ENCODE data around the gene TSC2.
"Not testable (repeated sequence)": the region's sequence is repeated elsewhere in the genome, so short reads cannot be mapped to it uniquely, and the experiment has no call there.

TSC2 gene

GRCh38 chr16:2031081-2031577 lies 16.7 kb upstream of the TSC2 start:
- no peak for DNase-seq (ENCODE audit: low read depth)

- DNase-seq (ENCODE audit: low read depth): no peak
These were observed 15.3 kb upstream of the TSC2 start for GRCh38 chr16:2032285-2033056.

GRCh38 chr16:2033057-2033908 lies 14.5 kb upstream of the TSC2 start:
- no peak for DNase-seq (ENCODE audit: low read depth)

GRCh38 chr16:2033909-2034695 lies 13.7 kb upstream of the TSC2 start:
- DNase-seq (ENCODE audit: low read depth): not testable (repeated sequence)

GRCh38 chr16:2034696-2035430 lies 12.9 kb upstream of the TSC2 start:
- DNase-seq (ENCODE audit: low read depth): no peak

GRCh38 chr16:2035431-2036199 lies 12.2 kb upstream of the TSC2 start:
- DNase-seq (ENCODE audit: low read depth): no peak

GRCh38 chr16:2036200-2036966 lies 11.4 kb upstream of the TSC2 start:
- no peak for DNase-seq (ENCODE audit: low read depth)

GRCh38 chr16:2037115-2037514 lies 10.7 kb upstream of the TSC2 start:
- no peak for DNase-seq (ENCODE audit: low read depth)

- no peak for DNase-seq (ENCODE audit: low read depth)
These were observed 10.0 kb upstream of the TSC2 start for GRCh38 chr16:2037647-2038381.

GRCh38 chr16:2038382-2039231 lies 9.2 kb upstream of the TSC2 start:
- no peak for DNase-seq (ENCODE audit: low read depth)

- no peak for DNase-seq (ENCODE audit: low read depth)
These were observed 8.3 kb upstream of the TSC2 start for GRCh38 chr16:2039274-2040031.

- no peak for DNase-seq (ENCODE audit: low read depth)
These were observed 7.6 kb upstream of the TSC2 start for GRCh38 chr16:2040041-2040786.

GRCh38 chr16:2040787-2041522 lies 6.8 kb upstream of the TSC2 start:
- DNase-seq (ENCODE audit: low read depth): no peak

GRCh38 chr16:2042171-2042985 lies 5.4 kb upstream of the TSC2 start:
- DNase-seq (ENCODE audit: low read depth): no peak

GRCh38 chr16:2042986-2043666 lies 4.7 kb upstream of the TSC2 start:
- DNase-seq (ENCODE audit: low read depth): no peak
